ENCODE data around the gene CDKN2D. TPM values are rescaled to one million over a fixed set of nuclear protein-coding genes. Genes with fewer than 3 reads are reported as not detected.

Gene CDKN2D
- total and polyA plus RNA-seq, 10 of the 15 experiments (the other 5 are each of a cell fraction or from before 2014, with no cell fraction given): 0.53 to 17.2 (median 6.7) TPM

GRCh38 chr19:10603084-10603872 lies 34.5 kb upstream of the CDKN2D start (continued):
- TF ChIP-seq PRDM15 (CRISPR knock-in tag; IDR thresholded peaks at IDR 0.05) (no peak), USF1 (IDR thresholded peaks at IDR 0.05; ENCODE audit: borderline replicate concordance, extremely low read length, insufficient read depth, low read depth, low read length) (peak; percentile 42), MXI1 (IDR thresholded peaks at IDR 0.05; ENCODE audit: low read depth, low read length) (peak; percentile 50; the same call in 1 of the 2 replicates), RAD51 (IDR thresholded peaks at IDR 0.05) (peak; percentile 87), ZNF687 (IDR thresholded peaks at IDR 0.05) (no peak; the same call in none of the 2 replicates), CHD2 (IDR thresholded peaks at IDR 0.05; ENCODE audit: borderline replicate concordance, low read depth, low read length) (peak; percentile 57; the same call in 1 of the 2 replicates), LARP7 (IDR thresholded peaks at IDR 0.05) (peak; percentile 55; the same call in 1 of the 2 replicates), POLR2AphosphoS5 (IDR thresholded peaks at IDR 0.05; ENCODE audit: low read length) (peak; percentile 44), PAX5 (IDR thresholded peaks at IDR 0.05; ENCODE audit: borderline replicate concordance, low read depth, low read length) (0 out of 2 replicates have a peak, but pooled peaks have one; percentile 14), IKZF2 (IDR thresholded peaks at IDR 0.05) (peak in 1 of 2 experiments; percentile 58), SMARCA5 (IDR thresholded peaks at IDR 0.05) (peak; percentile 96), CUX1 (IDR thresholded peaks at IDR 0.05; ENCODE audit: insufficient replicate concordance, low read depth, low read length) (peak; percentile 79), CREM (IDR thresholded peaks at IDR 0.05; ENCODE audit: low read depth) (peak; percentile 21; the same call in 1 of the 2 replicates), IKZF1 (conservative IDR thresholded peaks at IDR 0.05) (peak; percentile 71)

Measured in GM12878 (cell line).